ENCODE data around the gene CD7. TPM values are rescaled to one million over a fixed set of nuclear protein-coding genes. Genes with fewer than 3 reads are reported as not detected.

Gene CD7
- total and polyA plus RNA-seq, 2 donors (not counting 3 experiments of a cell fraction or from before 2014, with no cell fraction given): not detected

- no peaks in the 10 kb centered on the region for H3K27me3 ChIP-seq (ENCODE audit: control insufficient read depth in 2 of 2, insufficient read depth in 2 of 2, low read length in 2 of 2)
- intact Hi-C loops (cut with micrococcal nuclease): no loop called here
- CTCF ChIA-PET: interaction anchor here (1.6 to 2.4 kb wide), 2 partner anchors 10 to 17 kb away, joined by 3 to 6 read pairs; no protein-coding TSS in a partner anchor
- no peaks in the 10 kb centered on the region for H3K9me1 ChIP-seq (replicated peaks; ENCODE audit: control insufficient read depth, extremely low read depth, insufficient read depth, low read length)
- no peaks in the 10 kb centered on the region for H3K36me3 ChIP-seq (ENCODE audit: control insufficient read depth in 2 of 2, extremely low read depth in 1 of 2, insufficient read depth in 2 of 2, low read length in 2 of 2)
- TF ChIP-seq JUN (IDR thresholded peaks at IDR 0.05; ENCODE audit: borderline replicate concordance, insufficient read depth, insufficient read length, low read depth): no peak
- no peak for TF ChIP-seq POLR2AphosphoS5 (IDR thresholded peaks at IDR 0.05; ENCODE audit: insufficient read depth, low read depth, low read length)
- no peak for TF ChIP-seq CTCF (IDR thresholded peaks at IDR 0.05; ENCODE audit: extremely low read depth in 1 of 2, insufficient read depth in 1 of 2, low read depth in 1 of 2, low read length in 2 of 2)
- TF ChIP-seq FOS (IDR thresholded peaks at IDR 0.05; ENCODE audit: borderline replicate concordance, insufficient read depth, low read length): no peak
- TF ChIP-seq POLR2A (IDR thresholded peaks at IDR 0.05; ENCODE audit: low read depth, low read length): no peak
- no peak for TF ChIP-seq GATA2 (IDR thresholded peaks at IDR 0.05; ENCODE audit: insufficient read depth, insufficient read length, low read depth, low read length)
- H3K9me3 ChIP-seq (replicated peaks; ENCODE audit: control insufficient read depth, insufficient read depth, low read length): no peaks in the 10 kb centered on the region
- no peak for DNase-seq (ENCODE audit: low read depth, low spot score)
- POLR2A ChIA-PET: no interaction called here
- no peaks in the 10 kb centered on the region for H3K79me2 ChIP-seq (ENCODE audit: control insufficient read depth, insufficient read depth, low read length)
- no peak for FAIRE-seq
- no peaks in the 10 kb centered on the region for H4K20me1 ChIP-seq (replicated peaks; ENCODE audit: control insufficient read depth, extremely low read depth, insufficient read depth, low read length)
- H3K4me1 ChIP-seq (ENCODE audit: control insufficient read depth, extremely low read depth, insufficient read depth, low read length): no peaks in the 10 kb centered on the region
- no TSS peak for BruUV-seq (replicated peaks)
- H3K4me2 ChIP-seq (ENCODE audit: insufficient read depth, low read length): no peak overlapping the region
- H3K9ac ChIP-seq (replicated peaks; ENCODE audit: extremely low read depth, insufficient read depth, low read length): no peak overlapping the region
- H3K4me3 ChIP-seq (replicated peaks in 1 of 3; ENCODE audit: insufficient read depth in 1 of 3, low read depth in 1 of 3, low read length in 3 of 3): no peak overlapping the region
- dilution Hi-C loops (cut with MboI; ENCODE audit: extremely low pct_ligation_motif_present, low sequenced_read_pairs): no loop called here
- H3K27ac ChIP-seq (ENCODE audit: insufficient read depth, low read depth, low read length): no peak overlapping the region
- peak overlapping the region; percentile 11 for H2AFZ ChIP-seq (ENCODE audit: low read depth, low read length)
Observed at GRCh38 chr17:82349287-82349701, 31.9 kb upstream of the CD7 start.

- Histone ChIP-seq H3K79me2 (ENCODE audit: control insufficient read depth, insufficient read depth, low read length) (no peaks in the 10 kb centered on the region), H3K27me3 (ENCODE audit: control insufficient read depth in 2 of 2, insufficient read depth in 2 of 2, low read length in 2 of 2) (no peaks in the 10 kb centered on the region), H3K9ac (replicated peaks; ENCODE audit: extremely low read depth, insufficient read depth, low read length) (no peak overlapping the region), H3K36me3 (ENCODE audit: control insufficient read depth in 2 of 2, extremely low read depth in 1 of 2, insufficient read depth in 2 of 2, low read length in 2 of 2) (no peaks in the 10 kb centered on the region), H3K4me3 (replicated peaks in 1 of 3; ENCODE audit: insufficient read depth in 1 of 3, low read depth in 1 of 3, low read length in 3 of 3) (no peak overlapping the region), H3K9me3 (replicated peaks; ENCODE audit: control insufficient read depth, insufficient read depth, low read length) (no peaks in the 10 kb centered on the region), H3K9me1 (replicated peaks; ENCODE audit: control insufficient read depth, extremely low read depth, insufficient read depth, low read length) (no peaks in the 10 kb centered on the region), H2AFZ (ENCODE audit: low read depth, low read length) (no peak overlapping the region), H4K20me1 (replicated peaks; ENCODE audit: control insufficient read depth, extremely low read depth, insufficient read depth, low read length) (no peaks in the 10 kb centered on the region), H3K4me2 (ENCODE audit: insufficient read depth, low read length) (no peak overlapping the region), H3K27ac (ENCODE audit: insufficient read depth, low read depth, low read length) (no peak overlapping the region), H3K4me1 (ENCODE audit: control insufficient read depth, extremely low read depth, insufficient read depth, low read length) (no peaks in the 10 kb centered on the region)
- intact Hi-C loops (cut with micrococcal nuclease) (no loop called here), dilution Hi-C loops (cut with MboI; ENCODE audit: extremely low pct_ligation_motif_present, low sequenced_read_pairs) (no loop called here)
- POLR2A ChIA-PET: no interaction called here
- CTCF ChIA-PET: interaction anchor here (1.6 kb wide), 1 partner anchor 9 kb away, joined by 3 read pairs; no protein-coding TSS in a partner anchor
- TF ChIP-seq MYC (IDR thresholded peaks at IDR 0.05; ENCODE audit: low read depth, low read length): no peak
- no peak for TF ChIP-seq POLR2A (IDR thresholded peaks at IDR 0.05; ENCODE audit: low read depth, low read length)
- no peak for TF ChIP-seq EZH2 (IDR thresholded peaks at IDR 0.05; ENCODE audit: borderline replicate concordance, low read depth, low read length, severe bottlenecking)
- no peak for TF ChIP-seq GATA2 (IDR thresholded peaks at IDR 0.05; ENCODE audit: insufficient read depth, insufficient read length, low read depth, low read length)
- no peak for TF ChIP-seq JUN (IDR thresholded peaks at IDR 0.05; ENCODE audit: borderline replicate concordance, insufficient read depth, insufficient read length, low read depth)
- no peak for TF ChIP-seq CTCF (IDR thresholded peaks at IDR 0.05; ENCODE audit: extremely low read depth in 1 of 2, insufficient read depth in 1 of 2, low read depth in 1 of 2, low read length in 2 of 2)
- TF ChIP-seq MAX (IDR thresholded peaks at IDR 0.05; ENCODE audit: insufficient read depth, insufficient read length): no peak
- TF ChIP-seq POLR2AphosphoS5 (IDR thresholded peaks at IDR 0.05; ENCODE audit: insufficient read depth, low read depth, low read length): no peak
- no peak for TF ChIP-seq FOS (IDR thresholded peaks at IDR 0.05; ENCODE audit: borderline replicate concordance, insufficient read depth, low read length)
- DNase-seq (ENCODE audit: low read depth, low spot score) (no peak), FAIRE-seq (no peak)
- BruUV-seq (replicated peaks): no TSS peak
Observed at GRCh38 chr17:82348866-82349265, 31.5 kb upstream of the CD7 start.

Measured in endothelial cell of umbilical vein (primary cell).